ENCODE results near the gene APBA2. TPM values are rescaled to one million over a fixed set of nuclear protein-coding genes. Genes with fewer than 3 reads are reported as not detected.

APBA2 gene
- total RNA-seq, 4 donors from 2014 or later = 2.3 to 15.0 (median 4.6) TPM; not detected in 1

DNA sequence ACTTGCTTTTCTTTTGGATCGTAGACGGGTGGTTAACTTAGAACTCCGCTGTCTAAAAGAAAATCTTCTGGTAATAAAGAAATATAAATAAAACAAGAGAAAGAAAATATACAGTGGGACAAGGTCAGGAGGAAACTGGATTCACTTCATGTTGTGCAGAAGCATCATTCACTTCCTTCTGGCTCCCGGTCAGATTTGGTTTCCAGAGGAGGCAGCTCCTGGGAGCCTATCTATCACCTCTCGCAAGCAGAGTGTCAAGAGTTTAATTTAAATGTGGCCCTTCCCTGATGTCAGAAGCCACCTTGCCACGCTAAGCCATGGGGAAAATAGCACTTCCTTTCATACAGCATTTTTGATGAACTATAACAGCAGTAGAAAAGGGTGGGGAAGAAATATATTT, 244.7 kb downstream of the APBA2 start:
- H3K4me3 ChIP-seq = no peak overlapping the region
- no peak for DNase-seq
- no peaks in the 10 kb centered on the region for H3K4me1 ChIP-seq
- intact Hi-C loops (cut with DNase I; ENCODE audit: low total_unique reads) = no loop called here
- TF ChIP-seq POLR2A (IDR thresholded peaks at IDR 0.05) = no peak
- TF ChIP-seq CTCF (IDR thresholded peaks at IDR 0.05) = no peak
- no peaks in the 10 kb centered on the region for H3K36me3 ChIP-seq
- H3K27ac ChIP-seq = no peak overlapping the region
- no peaks in the 10 kb centered on the region for H3K27me3 ChIP-seq
- no peaks in the 10 kb centered on the region for H3K9me3 ChIP-seq

DNA sequence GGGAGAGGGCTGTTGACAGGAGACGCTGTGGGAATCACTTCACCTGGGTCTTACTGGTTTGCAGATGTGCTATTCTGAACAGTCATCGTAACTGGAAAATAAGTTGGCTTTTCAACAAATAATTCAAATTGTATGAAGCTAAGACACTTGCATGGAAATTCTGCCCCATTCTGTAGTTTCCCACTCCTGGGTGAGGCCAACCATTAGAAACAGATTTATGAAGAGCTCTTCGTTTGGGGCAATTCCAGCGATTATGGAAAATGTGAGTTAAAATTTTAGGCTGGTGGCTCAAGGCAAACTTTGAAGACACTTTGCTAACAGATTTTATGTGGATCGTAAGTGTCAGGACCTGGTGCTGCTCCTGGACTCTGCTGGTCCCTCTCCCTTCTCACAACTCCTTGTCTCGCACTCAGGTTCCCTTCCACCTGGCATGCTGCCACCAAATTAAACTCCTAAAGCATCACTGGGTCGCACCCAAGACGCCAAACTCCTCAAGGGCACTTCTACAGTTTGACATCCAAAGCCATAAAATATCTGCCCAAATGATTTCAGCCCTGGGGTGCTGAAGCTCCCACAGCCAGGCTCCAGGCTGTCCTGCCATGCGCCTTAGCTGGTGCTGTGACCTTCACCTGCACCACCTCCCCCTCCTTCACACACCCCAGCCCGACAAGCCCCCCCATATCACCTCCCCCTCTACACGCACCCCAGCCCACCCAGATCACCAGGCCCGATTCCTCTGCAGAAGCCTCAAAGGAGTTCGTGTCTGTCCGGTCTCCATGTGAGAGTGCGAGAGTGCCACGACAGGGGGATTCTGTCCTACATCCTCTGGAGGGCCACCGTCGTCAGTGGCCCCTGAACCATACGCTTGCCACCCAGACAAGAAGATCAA, 245.4 kb downstream of the APBA2 start:
- TF ChIP-seq POLR2A (IDR thresholded peaks at IDR 0.05) (no peak), CTCF (IDR thresholded peaks at IDR 0.05) (no peak)
- Histone ChIP-seq H3K9me3 (no peaks in the 10 kb centered on the region), H3K36me3 (no peaks in the 10 kb centered on the region), H3K27me3 (no peaks in the 10 kb centered on the region), H3K4me3 (no peak overlapping the region), H3K27ac (no peak overlapping the region), H3K4me1 (no peaks in the 10 kb centered on the region)
- intact Hi-C loops (cut with DNase I; ENCODE audit: low total_unique reads) = no loop called here
- no peak for DNase-seq

DNA sequence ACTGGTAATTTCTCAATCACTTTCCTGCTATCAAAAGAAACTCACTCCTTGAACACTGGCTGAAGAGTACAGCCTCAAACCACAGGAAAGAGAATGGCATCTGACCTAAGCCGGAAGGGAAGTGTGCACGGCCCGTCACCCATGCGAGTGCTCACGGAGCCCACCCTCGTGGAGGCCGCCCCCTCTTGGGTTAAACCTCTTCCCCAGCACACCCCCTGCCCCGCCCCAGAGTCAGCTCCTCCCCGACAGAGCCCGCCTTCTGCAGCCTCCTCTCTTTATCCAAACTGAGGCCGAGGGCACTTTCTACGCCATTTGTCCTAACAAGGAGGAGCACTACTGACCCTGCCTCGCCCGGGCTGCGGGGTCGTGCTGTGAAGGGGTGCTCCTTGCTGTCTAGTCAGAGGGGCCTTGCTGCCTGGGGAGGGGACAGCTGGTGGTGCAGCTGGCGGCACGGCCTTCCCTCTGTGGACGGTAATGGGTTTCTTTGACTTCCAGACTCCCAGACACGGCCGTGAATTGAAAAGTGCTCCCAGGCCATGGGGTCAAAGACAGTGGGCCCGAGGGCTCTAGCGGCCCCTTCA, 246.2 kb downstream of the APBA2 start:
- no peak for DNase-seq
- no peak overlapping the region for H3K4me3 ChIP-seq
- H3K36me3 ChIP-seq = no peaks in the 10 kb centered on the region
- no peak overlapping the region for H3K27ac ChIP-seq
- H3K27me3 ChIP-seq = no peaks in the 10 kb centered on the region
- no peaks in the 10 kb centered on the region for H3K4me1 ChIP-seq
- no peaks in the 10 kb centered on the region for H3K9me3 ChIP-seq
- TF ChIP-seq POLR2A (IDR thresholded peaks at IDR 0.05) (no peak), CTCF (IDR thresholded peaks at IDR 0.05) (no peak)
- intact Hi-C loops (cut with DNase I; ENCODE audit: low total_unique reads) = no loop called here

- TF ChIP-seq CTCF (IDR thresholded peaks at IDR 0.05) = no peak
- TF ChIP-seq POLR2A (IDR thresholded peaks at IDR 0.05) = no peak
These were observed 247.0 kb downstream of the APBA2 start for GRCh38 chr15:29132735-29133181.

DNA sequence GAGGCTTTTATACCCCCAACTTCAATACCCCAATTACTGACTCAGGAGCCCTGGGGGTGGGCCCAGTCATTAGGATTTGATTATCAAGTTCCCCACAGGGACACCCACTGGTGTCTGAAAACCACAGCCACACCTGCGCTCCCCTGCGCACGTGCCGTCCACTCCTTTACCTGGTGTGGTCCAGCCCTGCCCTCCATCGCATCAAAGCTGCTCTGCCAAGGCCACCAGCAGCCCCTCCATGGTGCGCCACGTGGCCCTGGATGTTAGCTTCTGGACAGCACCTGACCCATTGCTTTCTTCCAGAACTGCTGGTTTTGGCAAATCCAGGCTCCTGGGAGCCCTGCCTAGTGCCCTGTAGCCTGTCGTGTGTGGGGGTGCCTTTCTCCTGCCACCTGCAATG, 247.5 kb downstream of the APBA2 start:
- Histone ChIP-seq H3K4me1 (no peaks in the 10 kb centered on the region), H3K4me3 (no peak overlapping the region), H3K9me3 (no peaks in the 10 kb centered on the region), H3K27me3 (no peaks in the 10 kb centered on the region), H3K27ac (no peak overlapping the region), H3K36me3 (no peaks in the 10 kb centered on the region)
- DNase-seq = no peak
- intact Hi-C loops (cut with DNase I; ENCODE audit: low total_unique reads) = no loop called here
- TF ChIP-seq POLR2A (IDR thresholded peaks at IDR 0.05) (no peak), CTCF (IDR thresholded peaks at IDR 0.05) (no peak)

More at GRCh38 chr15:29132735-29133181, 247.0 kb downstream of the APBA2 start:
- H3K27ac ChIP-seq = no peak overlapping the region
- no peaks in the 10 kb centered on the region for H3K4me1 ChIP-seq
- no peaks in the 10 kb centered on the region for H3K27me3 ChIP-seq
- H3K36me3 ChIP-seq = no peaks in the 10 kb centered on the region
- intact Hi-C loops (cut with DNase I; ENCODE audit: low total_unique reads) = no loop called here
- no peak for DNase-seq
- H3K9me3 ChIP-seq = no peaks in the 10 kb centered on the region
- no peak overlapping the region for H3K4me3 ChIP-seq
